SK-N-SH treated with all-trans-retinoic acid at 6 μM for 48 hours (cell line): ENCODE measurements around the gene AGAP1.

Experiments
- ATAC-seq: fragments of 200-7000 bp; cut with Tn5 transposase; 3 replicates; pipeline ENCODE4 v1.9.1; 2020; ENCODE audit warnings: mild to moderate bottlenecking, moderate library complexity
- ARNTL ChIP-seq: fragments of 450-650 bp; formaldehyde crosslinking; IDR thresholded peaks from 2 replicates; pipeline ENCODE4 v1.5.0; 2020; ENCODE audit warnings: low read depth, mild to moderate bottlenecking, moderate library complexity, borderline replicate concordance
- BACH2 ChIP-seq: fragments of 250-450 bp; sonication (Bioruptor Pico); IDR thresholded peaks from 2 replicates; pipeline ENCODE4 v1.9.0; 2021; ENCODE audit warnings: mild to moderate bottlenecking, borderline replicate concordance
- CSDC2 ChIP-seq: fragments of 250-450 bp; sonication (Bioruptor Pico); IDR thresholded peaks from 2 replicates; pipeline ENCODE4 v1.5.0; 2020; ENCODE audit warnings: mild to moderate bottlenecking, moderate library complexity
- ESRRG ChIP-seq: fragments of 250-450 bp; sonication (Bioruptor Pico); IDR thresholded peaks from 2 replicates; pipeline ENCODE4 v1.6.1; 2021; ENCODE audit warnings: mild to moderate bottlenecking
- ISL1 ChIP-seq: fragments of 250-450 bp; sonication (Bioruptor Pico); IDR thresholded peaks from 2 replicates; pipeline ENCODE4 v2.1.2; 2022; ENCODE audit warnings: mild to moderate bottlenecking, moderate library complexity
- OSR1 ChIP-seq: fragments of 250-450 bp; sonication (Bioruptor Pico); IDR thresholded peaks from 2 replicates; pipeline ENCODE4 v1.8.0; 2022; ENCODE audit warnings: moderate library complexity, mild to moderate bottlenecking, inconsistent platforms
- RARB ChIP-seq: fragments of 250-450 bp; sonication (Bioruptor Pico); IDR thresholded peaks from 2 replicates; pipeline ENCODE4 v1.8.0; 2021; ENCODE audit warnings: mild to moderate bottlenecking, moderate library complexity
- SNAI2 ChIP-seq: fragments of 250-450 bp; sonication (Bioruptor Pico); IDR thresholded peaks from 2 replicates; pipeline ENCODE4 v1.5.0; 2020; ENCODE audit warnings: mild to moderate bottlenecking, moderate library complexity
- TCF4 ChIP-seq: fragments of 250-450 bp; sonication (Bioruptor Pico); IDR thresholded peaks from 2 replicates; pipeline ENCODE4 v1.8.0; 2021; ENCODE audit warnings: mild to moderate bottlenecking, moderate library complexity, borderline replicate concordance
- TOX ChIP-seq: fragments of 250-450 bp; sonication (Bioruptor Pico); IDR thresholded peaks from 2 replicates; pipeline ENCODE4 v1.8.0; 2021; ENCODE audit warnings: mild to moderate bottlenecking, moderate library complexity, borderline replicate concordance
- ZC3H10 ChIP-seq: fragments of 250-450 bp; sonication (Bioruptor Pico); IDR thresholded peaks from 2 replicates; pipeline ENCODE4 v1.5.1; 2021; ENCODE audit warnings: mild to moderate bottlenecking, moderate library complexity
- ZFP3 ChIP-seq: fragments of 250-450 bp; sonication (Bioruptor Pico); IDR thresholded peaks from 2 replicates; pipeline ENCODE4 v1.5.0; 2020; ENCODE audit warnings: mild to moderate bottlenecking, moderate library complexity
- ZFP30 ChIP-seq: fragments of 450-650 bp; formaldehyde crosslinking; IDR thresholded peaks from 2 replicates; pipeline ENCODE4 v1.5.0; 2022; ENCODE audit warnings: mild to moderate bottlenecking, moderate library complexity
- ZNF70 ChIP-seq: fragments of 450-650 bp; formaldehyde crosslinking; IDR thresholded peaks from 2 replicates; pipeline ENCODE4 v1.5.0; 2020; ENCODE audit warnings: mild to moderate bottlenecking, moderate library complexity
- ZNF8 ChIP-seq: fragments of 450-650 bp; formaldehyde crosslinking; IDR thresholded peaks from 2 replicates; pipeline ENCODE4 v1.5.0; 2020; ENCODE audit warnings: mild to moderate bottlenecking, moderate library complexity
- TF ChIP-seq, protein P1 (sequence below): fragments of 250-450 bp; sonication (Bioruptor Pico); IDR thresholded peaks from 2 replicates; pipeline ENCODE4 v1.5.1; 2020; ENCODE audit warnings: low read depth, mild to moderate bottlenecking, moderate library complexity
- TF ChIP-seq, protein P2 (sequence below): fragments of 250-450 bp; sonication (Bioruptor Pico); IDR thresholded peaks from 2 replicates; pipeline ENCODE4 v1.5.1; 2021; ENCODE audit warnings: mild to moderate bottlenecking, moderate library complexity
- TF ChIP-seq, protein P3 (sequence below): fragments of 250-450 bp; sonication (Bioruptor Pico); IDR thresholded peaks from 2 replicates; pipeline ENCODE4 v1.5.0; 2020; ENCODE audit warnings: mild to moderate bottlenecking, moderate library complexity
- TF ChIP-seq, protein P4 (sequence below): fragments of 250-450 bp; sonication (Bioruptor Pico); IDR thresholded peaks from 2 replicates; pipeline ENCODE4 v1.8.0; 2021; ENCODE audit warnings: low read depth, mild to moderate bottlenecking, moderate library complexity, borderline replicate concordance
- TF ChIP-seq, protein P5 (sequence below): fragments of 250-450 bp; sonication (Bioruptor Pico); IDR thresholded peaks from 2 replicates; pipeline ENCODE4 v1.8.0; 2020; ENCODE audit warnings: mild to moderate bottlenecking, moderate library complexity, borderline replicate concordance

AGAP1 gene

GRCh38 chr2:236176417-236176816 lies 682.6 kb downstream of the AGAP1 start:
- TF ChIP-seq ZFP3, result no peak
- TF ChIP-seq, protein P1, sequence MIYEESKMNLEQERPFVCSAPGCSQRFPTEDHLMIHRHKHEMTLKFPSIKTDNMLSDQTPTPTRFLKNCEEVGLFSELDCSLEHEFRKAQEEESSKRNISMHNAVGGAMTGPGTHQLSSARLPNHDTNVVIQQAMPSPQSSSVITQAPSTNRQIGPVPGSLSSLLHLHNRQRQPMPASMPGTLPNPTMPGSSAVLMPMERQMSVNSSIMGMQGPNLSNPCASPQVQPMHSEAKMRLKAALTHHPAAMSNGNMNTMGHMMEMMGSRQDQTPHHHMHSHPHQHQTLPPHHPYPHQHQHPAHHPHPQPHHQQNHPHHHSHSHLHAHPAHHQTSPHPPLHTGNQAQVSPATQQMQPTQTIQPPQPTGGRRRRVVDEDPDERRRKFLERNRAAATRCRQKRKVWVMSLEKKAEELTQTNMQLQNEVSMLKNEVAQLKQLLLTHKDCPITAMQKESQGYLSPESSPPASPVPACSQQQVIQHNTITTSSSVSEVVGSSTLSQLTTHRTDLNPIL (CRISPR knock-in tag), result no peak
- ATAC-seq, result peak; percentile 23; the same call in 1 of the 3 replicates

GRCh38 chr2:236176951-236177350 lies 683.1 kb downstream of the AGAP1 start:
- ATAC-seq, result no peak
- TF ChIP-seq TCF4 (CRISPR knock-in tag) (no peak), BACH2 (CRISPR knock-in tag) (no peak), ZC3H10 (no peak), ZFP3 (no peak), ARNTL (CRISPR knock-in tag) (no peak), ESRRG (CRISPR knock-in tag) (no peak), ZNF70 (no peak), ZNF8 (CRISPR knock-in tag) (no peak)
- TF ChIP-seq, protein P2, sequence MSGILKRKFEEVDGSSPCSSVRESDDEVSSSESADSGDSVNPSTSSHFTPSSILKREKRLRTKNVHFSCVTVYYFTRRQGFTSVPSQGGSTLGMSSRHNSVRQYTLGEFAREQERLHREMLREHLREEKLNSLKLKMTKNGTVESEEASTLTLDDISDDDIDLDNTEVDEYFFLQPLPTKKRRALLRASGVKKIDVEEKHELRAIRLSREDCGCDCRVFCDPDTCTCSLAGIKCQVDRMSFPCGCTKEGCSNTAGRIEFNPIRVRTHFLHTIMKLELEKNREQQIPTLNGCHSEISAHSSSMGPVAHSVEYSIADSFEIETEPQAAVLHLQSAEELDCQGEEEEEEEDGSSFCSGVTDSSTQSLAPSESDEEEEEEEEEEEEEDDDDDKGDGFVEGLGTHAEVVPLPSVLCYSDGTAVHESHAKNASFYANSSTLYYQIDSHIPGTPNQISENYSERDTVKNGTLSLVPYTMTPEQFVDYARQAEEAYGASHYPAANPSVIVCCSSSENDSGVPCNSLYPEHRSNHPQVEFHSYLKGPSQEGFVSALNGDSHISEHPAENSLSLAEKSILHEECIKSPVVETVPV (CRISPR knock-in tag), result no peak
- TF ChIP-seq, protein P3, sequence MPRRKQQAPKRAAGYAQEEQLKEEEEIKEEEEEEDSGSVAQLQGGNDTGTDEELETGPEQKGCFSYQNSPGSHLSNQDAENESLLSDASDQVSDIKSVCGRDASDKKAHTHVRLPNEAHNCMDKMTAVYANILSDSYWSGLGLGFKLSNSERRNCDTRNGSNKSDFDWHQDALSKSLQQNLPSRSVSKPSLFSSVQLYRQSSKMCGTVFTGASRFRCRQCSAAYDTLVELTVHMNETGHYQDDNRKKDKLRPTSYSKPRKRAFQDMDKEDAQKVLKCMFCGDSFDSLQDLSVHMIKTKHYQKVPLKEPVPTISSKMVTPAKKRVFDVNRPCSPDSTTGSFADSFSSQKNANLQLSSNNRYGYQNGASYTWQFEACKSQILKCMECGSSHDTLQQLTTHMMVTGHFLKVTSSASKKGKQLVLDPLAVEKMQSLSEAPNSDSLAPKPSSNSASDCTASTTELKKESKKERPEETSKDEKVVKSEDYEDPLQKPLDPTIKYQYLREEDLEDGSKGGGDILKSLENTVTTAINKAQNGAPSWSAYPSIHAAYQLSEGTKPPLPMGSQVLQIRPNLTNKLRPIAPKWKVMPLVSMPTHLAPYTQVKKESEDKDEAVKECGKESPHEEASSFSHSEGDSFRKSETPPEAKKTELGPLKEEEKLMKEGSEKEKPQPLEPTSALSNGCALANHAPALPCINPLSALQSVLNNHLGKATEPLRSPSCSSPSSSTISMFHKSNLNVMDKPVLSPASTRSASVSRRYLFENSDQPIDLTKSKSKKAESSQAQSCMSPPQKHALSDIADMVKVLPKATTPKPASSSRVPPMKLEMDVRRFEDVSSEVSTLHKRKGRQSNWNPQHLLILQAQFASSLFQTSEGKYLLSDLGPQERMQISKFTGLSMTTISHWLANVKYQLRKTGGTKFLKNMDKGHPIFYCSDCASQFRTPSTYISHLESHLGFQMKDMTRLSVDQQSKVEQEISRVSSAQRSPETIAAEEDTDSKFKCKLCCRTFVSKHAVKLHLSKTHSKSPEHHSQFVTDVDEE (CRISPR knock-in tag), result no peak

DNA sequence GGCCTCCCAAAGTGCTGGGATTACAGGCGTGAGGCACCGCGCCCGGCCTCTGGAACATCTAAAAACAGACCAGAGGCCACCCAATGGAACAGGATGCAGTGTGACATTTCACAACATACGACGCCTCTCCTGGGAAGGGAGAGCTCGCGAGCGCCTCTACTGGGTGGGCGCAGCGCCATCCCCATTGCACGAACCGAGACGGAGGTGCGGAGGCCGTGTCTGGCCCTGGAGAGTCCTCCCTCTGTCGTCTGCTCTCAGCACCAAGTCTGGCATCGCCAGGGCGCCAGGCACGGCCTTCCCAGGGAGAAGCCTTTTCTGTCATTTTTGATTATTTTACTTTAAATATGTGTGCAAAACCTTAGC lies 683.7 kb downstream of the AGAP1 start:
- TF ChIP-seq ZC3H10 (no peak), OSR1 (no peak), ZFP3 (no peak), RARB (CRISPR knock-in tag) (no peak), CSDC2 (CRISPR knock-in tag) (no peak), SNAI2 (CRISPR knock-in tag) (no peak), ARNTL (CRISPR knock-in tag) (no peak), TOX (CRISPR knock-in tag) (no peak), ZNF8 (CRISPR knock-in tag) (no peak), ISL1 (CRISPR knock-in tag) (no peak), ZFP30 (CRISPR knock-in tag) (no peak)
- TF ChIP-seq, protein P4, sequence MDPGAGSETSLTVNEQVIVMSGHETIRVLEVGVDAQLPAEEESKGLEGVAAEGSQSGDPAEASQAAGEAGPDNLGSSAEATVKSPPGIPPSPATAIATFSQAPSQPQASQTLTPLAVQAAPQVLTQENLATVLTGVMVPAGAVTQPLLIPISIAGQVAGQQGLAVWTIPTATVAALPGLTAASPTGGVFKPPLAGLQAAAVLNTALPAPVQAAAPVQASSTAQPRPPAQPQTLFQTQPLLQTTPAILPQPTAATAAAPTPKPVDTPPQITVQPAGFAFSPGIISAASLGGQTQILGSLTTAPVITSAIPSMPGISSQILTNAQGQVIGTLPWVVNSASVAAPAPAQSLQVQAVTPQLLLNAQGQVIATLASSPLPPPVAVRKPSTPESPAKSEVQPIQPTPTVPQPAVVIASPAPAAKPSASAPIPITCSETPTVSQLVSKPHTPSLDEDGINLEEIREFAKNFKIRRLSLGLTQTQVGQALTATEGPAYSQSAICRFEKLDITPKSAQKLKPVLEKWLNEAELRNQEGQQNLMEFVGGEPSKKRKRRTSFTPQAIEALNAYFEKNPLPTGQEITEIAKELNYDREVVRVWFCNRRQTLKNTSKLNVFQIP (CRISPR knock-in tag), result no peak

GRCh38 chr2:236177967-236178889 lies 684.4 kb downstream of the AGAP1 start:
- ATAC-seq, result peak; percentile 80
- TF ChIP-seq, protein P3 (CRISPR knock-in tag), result no peak
- TF ChIP-seq, protein P5, sequence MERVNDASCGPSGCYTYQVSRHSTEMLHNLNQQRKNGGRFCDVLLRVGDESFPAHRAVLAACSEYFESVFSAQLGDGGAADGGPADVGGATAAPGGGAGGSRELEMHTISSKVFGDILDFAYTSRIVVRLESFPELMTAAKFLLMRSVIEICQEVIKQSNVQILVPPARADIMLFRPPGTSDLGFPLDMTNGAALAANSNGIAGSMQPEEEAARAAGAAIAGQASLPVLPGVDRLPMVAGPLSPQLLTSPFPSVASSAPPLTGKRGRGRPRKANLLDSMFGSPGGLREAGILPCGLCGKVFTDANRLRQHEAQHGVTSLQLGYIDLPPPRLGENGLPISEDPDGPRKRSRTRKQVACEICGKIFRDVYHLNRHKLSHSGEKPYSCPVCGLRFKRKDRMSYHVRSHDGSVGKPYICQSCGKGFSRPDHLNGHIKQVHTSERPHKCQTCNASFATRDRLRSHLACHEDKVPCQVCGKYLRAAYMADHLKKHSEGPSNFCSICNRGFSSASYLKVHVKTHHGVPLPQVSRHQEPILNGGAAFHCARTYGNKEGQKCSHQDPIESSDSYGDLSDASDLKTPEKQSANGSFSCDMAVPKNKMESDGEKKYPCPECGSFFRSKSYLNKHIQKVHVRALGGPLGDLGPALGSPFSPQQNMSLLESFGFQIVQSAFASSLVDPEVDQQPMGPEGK, result peak; percentile 13; the same call in 1 of the 2 replicates

More for the DNA sequence above, 683.7 kb downstream of the AGAP1 start:
- ATAC-seq, result peak; percentile 57
